Dermis microvascular lymphatic vessel endothelial cell (primary cell): ENCODE measurements around the gene EIF4B. TPM values are rescaled to one million over a fixed set of nuclear protein-coding genes. Genes with fewer than 3 reads are reported as not detected.

Experiments used
- DNase-seq, 2 donors: peaks; one replicate each; pipeline versions ENCODE4 v3.0.0 to v3.0.0-alpha.2; 2010; ENCODE audit warnings: low read depth in 2 of 2
- total RNA-seq: library from RNA; depleted of rRNA; stranded (reverse); fragments of >200 nt; gene quantifications from 2 replicates; pipeline ENCODE4 v1.2.1, GENCODE V29; 2014

EIF4B gene
- total RNA-seq, 1 donor from 2014 or later, result 834 TPM

DNA sequence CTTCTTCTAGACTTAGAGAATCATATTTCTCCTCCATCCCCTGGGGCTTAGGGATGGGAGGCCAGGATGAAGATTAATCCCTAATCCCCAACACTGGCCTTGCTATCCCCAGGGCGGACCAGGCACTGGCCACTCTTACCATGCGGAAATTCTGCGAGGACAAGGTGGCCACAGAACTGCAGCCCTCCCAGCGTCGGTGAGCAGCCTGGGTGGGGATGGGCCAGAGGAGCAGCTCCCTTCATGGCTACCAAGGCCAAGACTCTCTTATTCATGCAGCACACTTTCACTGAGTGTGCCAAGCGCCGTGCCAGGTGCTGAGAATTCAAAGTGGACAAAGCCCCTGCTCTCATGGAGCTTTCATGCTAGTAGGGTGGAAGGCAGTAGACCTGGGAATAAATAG is 50.6 kb downstream of the EIF4B start:
- no peak for DNase-seq

DNA sequence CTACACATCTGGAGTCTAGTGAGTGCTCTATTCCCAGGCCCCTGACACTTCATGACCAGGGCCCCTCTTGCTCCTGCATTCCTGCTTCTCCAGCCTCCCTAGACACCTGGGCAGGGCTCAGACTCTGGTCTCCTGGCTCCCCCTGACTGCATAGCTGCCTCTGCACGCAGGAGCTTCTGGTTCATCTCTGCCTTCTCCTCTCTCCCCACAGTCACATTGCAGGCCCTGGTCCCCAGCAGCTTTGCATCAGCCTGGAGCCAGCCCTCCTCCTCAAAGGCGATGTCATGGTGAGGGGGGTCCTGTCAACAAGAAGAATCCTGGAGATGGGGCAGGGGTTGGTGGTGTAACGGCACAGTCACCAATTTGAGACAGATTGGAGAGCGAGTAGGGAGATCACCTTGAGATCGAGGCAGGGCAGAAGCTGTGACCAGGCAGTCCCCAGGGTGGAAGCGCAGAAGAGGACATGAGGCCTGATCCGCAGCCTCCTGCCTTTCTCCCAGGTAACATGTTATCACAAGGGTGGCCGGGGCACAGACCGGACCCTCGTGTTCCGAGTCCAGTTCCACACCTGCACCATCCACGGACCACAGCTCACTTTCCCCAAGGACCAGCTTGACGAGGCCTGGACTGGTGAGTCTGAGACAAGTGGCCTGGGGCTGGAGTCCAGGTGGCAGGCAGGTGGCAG is 51.7 kb downstream of the EIF4B start:
- no peak for DNase-seq

DNA sequence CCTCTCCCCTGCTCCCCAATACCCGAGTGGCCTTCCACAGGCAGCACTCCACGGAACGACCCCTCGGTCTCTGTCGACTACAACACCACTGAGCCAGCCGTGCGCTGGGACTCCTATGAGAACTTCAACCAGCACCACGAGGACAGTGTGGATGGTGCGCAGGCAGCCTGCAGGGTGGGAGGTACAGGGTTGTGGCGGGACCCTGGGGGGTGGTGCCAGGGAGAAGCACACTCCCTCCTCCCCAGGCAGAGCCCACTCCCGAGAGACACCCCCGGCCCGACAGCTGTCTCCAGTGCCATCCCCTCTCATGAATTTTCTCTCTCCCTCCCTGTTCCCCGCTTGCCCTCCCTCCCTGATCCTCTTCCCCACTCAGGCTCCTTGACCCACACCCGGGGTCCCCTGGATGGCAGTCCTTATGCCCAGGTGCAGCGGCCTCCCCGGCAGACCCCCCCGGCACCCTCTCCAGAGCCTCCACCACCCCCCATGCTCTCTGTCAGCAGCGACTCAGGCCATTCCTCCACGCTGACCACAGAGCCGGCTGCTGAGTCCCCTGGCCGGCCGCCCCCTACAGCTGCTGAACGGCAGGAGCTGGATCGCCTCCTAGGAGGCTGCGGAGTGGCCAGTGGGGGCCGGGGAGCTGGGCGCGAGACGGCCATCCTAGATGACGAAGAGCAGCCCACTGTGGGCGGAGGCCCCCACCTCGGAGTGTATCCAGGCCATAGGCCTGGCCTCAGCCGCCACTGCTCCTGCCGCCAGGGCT is 52.6 kb downstream of the EIF4B start:
- DNase-seq, result no peak

DNA sequence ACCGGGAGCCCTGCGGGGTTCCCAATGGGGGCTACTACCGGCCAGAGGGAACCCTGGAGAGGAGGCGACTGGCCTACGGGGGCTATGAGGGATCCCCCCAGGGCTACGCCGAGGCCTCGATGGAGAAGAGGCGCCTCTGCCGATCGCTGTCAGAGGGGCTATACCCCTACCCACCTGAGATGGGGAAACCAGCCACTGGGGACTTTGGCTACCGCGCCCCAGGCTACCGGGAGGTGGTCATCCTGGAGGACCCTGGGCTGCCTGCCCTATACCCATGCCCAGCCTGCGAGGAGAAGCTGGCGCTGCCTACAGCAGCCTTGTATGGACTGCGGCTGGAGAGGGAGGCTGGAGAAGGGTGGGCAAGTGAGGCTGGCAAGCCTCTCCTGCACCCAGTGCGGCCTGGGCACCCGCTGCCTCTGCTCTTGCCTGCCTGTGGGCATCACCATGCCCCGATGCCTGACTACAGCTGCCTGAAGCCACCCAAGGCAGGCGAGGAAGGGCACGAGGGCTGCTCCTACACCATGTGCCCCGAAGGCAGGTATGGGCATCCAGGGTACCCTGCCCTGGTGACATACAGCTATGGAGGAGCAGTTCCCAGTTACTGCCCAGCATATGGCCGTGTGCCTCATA is 53.3 kb downstream of the EIF4B start:
- no peak for DNase-seq

DNA sequence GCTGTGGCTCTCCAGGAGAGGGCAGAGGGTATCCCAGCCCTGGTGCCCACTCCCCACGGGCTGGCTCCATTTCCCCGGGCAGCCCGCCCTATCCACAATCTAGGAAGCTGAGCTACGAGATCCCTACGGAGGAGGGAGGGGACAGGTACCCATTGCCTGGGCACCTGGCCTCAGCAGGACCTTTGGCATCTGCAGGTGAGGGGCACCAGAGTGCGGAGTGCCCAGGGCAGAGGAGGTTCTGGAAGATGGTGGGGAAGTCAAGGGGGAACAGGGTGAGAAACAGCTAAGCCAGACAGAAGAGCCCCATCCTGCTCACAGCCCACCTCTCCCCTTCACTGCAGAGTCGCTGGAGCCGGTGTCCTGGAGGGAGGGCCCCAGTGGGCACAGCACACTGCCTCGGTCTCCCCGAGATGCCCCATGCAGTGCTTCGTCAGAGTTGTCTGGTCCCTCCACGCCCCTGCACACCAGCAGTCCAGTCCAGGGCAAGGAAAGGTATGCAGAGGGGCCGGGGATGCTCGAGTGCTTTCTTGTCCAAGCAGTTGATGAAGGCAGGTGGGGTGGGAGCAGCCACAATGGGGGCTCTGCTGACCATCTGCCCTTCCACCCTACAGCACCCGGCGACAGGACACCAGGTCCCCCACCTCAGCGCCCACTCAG is 53.9 kb downstream of the EIF4B start:
- no peak for DNase-seq

DNA sequence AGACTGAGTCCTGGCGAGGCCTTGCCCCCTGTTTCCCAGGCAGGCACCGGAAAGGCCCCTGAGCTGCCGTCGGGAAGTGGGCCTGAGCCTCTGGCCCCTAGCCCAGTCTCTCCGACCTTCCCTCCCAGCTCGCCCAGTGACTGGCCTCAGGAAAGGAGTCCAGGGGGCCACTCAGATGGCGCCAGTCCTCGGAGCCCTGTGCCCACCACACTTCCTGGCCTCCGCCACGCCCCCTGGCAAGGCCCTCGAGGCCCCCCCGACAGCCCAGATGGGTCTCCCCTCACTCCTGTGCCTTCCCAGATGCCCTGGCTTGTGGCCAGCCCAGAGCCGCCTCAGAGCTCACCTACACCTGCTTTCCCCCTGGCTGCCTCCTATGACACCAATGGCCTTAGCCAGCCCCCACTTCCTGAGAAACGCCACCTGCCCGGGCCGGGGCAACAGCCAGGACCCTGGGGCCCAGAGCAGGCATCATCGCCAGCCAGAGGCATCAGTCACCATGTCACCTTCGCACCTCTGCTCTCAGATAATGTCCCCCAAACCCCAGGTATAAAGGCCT is 54.5 kb downstream of the EIF4B start:
- DNase-seq, result no peak

DNA sequence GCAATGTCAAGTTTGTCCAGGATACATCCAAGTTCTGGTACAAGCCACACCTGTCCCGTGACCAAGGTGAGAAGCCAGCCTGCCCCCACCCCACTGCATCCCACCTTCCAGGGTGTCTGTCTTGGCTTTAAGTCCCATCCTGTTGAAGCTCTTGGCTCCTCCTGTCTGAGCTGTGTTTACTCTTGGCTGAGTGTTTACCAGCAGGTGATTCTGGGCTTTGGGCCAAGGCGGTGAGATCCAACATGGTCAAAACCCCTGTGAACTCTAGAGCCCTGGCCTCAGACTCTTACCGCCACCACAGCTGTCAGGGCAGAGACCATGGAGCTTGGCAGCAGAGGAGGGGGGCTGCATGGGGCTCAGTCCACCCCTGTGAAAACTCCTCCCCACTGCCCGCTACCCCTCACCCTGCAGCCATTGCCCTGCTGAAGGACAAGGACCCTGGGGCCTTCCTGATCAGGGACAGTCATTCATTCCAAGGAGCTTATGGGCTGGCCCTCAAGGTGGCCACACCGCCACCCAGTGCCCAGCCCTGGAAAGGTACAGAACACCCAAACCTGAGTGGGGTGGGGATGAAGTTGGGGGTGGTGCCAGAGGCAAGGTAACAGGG is 55.3 kb downstream of the EIF4B start:
- no peak for DNase-seq

DNA sequence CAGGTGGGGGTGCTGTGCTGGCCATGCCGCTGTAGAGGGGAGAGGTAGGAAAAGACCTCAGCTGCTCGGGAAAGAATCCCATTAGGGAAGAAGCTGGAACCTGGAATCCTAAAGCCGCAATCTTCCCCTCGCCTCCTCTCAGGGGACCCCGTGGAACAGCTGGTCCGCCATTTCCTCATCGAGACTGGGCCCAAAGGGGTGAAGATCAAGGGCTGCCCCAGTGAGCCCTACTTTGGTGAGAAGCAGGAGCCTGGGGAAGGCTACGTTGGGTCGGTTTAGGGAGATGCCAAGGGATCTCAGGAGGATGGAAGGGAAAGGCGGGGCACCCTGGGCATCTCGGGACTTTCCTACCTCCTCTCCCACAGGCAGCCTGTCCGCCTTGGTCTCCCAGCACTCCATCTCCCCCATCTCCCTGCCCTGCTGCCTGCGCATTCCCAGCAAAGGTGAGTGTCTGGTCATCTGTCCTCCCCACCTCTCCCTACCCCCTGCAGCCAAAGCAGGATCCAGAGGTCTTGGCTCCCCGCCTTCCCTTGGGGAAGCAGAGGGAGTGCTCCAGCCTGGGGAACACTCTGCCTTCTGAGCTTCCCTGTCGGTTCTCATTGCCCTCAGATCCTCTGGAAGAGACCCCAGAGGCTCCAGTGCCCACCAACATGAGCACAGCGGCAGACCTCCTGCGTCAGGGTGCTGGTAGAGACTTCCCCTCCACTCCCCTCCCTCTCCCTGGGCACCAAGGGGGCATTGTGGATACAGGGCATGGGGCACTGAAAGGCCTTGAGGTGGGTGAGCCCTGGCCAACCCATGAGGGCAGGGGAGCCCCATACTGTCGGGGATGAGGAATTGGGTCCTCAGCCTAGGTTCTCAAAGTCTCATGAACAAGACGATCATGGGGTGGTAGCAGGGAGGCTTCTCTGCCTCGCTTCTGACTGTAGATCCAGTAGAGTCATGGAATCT is 56.0 kb downstream of the EIF4B start:
- DNase-seq, result no peak

DNA sequence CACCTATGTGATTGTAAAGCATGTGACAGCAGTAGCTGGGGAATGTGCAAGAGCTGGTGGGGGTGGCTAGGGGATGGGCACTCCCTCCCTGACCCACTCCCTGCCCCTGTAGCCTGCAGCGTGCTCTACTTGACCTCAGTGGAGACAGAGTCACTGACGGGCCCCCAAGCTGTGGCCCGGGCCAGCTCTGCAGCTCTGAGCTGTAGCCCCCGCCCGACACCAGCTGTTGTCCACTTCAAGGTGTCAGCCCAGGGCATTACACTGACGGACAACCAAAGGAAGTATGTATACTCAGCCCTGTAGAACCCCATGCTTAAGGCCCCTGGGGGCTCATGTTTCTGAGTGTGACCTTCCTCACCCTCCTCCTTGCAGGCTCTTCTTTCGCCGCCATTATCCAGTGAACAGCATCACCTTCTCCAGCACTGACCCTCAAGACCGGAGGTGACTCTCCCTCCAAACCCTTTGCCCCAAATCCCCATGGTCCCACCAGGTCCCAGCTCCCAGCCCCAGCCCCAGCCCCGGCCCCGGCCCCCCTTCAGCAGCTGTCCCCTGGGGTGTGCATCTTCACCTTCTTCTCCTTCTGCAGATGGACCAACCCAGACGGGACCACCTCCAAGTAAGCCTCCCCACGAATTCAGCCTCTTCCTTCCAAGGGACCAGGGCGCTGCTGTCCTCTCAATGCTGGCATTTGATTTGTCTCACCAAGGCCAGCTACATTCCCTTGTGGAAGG is 56.9 kb downstream of the EIF4B start:
- DNase-seq, result no peak

DNA sequence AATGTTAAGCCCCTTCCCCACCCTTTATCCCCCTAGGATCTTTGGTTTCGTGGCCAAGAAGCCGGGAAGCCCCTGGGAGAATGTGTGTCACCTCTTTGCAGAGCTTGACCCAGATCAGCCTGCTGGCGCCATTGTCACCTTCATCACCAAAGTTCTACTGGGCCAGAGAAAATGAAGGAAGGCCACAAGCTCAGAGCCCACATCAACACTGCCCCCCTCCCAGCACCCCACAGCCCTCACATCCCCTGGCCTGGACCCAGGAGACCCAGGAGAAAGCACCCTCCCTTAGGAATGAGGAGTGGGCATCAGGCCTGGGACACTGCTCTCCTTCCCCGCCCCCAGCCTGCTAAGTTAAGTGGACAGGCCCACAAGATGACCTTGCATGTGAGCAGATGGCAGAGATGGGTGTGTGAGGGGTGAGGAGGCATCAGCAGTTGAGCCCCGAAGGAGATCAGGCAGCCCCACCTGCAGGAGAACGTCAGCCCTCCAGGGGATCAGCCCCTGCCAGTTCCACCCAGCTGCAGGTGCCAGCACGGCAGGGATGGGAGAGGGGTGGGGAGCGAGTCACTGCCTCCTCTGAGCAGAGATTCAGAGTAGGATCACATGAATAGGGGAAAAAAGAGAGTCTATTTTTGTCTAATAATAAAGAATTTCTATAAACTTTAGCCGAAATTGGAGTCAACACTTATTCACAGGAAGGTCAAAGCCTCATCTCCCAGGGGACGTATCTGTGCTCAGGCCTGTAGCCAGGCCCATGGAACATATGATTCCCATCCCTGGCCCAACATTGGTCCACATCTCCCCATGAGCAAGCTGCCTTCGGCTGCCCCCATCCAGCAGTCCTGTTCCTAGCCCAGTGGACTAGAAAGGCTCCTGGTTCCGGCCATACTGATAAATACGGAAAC is 57.7 kb downstream of the EIF4B start:
- DNase-seq, result no peak

DNA sequence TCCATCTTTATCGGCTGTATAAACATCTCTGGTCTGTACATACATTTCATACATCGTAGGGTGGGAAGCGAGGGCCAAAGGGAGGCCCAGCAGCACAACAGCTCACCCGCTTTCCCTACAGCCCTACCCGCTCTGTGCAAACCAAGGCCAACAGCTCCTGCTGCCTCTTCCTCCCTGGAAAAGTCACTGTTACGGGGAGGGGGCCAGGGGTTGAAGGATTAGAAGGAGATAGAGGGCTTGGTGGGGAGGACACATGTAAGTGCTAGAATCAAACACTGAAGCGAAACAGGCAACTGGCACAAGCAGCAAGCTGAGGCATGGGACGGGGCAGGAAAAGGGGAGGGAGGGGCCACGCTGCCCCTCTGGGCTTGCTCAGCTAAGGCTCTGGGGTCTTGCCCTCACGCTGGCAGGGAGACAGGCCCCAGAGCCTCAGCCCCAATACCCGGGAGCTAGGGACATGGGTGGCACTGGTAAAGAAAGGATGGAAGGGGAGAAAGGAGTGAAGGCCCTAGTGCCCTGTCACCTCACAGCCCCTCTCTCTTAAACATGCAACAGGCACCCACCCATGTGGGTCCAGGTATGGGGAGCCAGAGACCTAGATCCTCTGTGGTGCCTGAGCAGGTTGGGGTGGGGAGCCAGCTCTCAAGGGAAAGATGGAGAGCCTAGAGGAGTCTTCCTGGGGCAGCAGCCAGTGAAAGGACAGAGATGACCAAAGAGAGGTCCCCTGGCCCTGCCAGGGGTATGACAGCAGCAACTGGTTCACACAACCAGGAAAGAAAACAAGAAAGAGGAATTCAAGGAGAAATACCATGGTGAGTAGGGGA is 58.6 kb downstream of the EIF4B start:
- no peak for DNase-seq

DNA sequence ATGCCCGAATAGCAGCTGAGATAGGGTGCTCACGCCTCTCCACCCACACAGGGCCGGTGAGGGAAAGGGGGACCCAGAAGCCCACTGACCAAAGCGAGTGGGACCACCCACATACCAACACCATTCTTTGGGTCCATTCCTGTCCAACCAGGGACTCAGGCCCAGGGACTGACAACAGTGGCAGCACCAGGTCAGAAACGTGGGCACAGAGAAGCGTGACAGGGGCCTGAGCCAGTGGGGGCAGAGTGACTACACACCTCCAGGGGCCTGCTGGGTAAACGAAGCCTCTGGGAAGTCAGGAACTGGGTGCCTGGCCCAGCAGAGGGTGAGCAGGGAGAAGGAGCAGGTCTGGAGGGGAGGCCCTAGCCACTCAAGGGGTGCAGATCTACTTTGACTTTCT is 59.2 kb downstream of the EIF4B start:
- DNase-seq, result no peak

DNA sequence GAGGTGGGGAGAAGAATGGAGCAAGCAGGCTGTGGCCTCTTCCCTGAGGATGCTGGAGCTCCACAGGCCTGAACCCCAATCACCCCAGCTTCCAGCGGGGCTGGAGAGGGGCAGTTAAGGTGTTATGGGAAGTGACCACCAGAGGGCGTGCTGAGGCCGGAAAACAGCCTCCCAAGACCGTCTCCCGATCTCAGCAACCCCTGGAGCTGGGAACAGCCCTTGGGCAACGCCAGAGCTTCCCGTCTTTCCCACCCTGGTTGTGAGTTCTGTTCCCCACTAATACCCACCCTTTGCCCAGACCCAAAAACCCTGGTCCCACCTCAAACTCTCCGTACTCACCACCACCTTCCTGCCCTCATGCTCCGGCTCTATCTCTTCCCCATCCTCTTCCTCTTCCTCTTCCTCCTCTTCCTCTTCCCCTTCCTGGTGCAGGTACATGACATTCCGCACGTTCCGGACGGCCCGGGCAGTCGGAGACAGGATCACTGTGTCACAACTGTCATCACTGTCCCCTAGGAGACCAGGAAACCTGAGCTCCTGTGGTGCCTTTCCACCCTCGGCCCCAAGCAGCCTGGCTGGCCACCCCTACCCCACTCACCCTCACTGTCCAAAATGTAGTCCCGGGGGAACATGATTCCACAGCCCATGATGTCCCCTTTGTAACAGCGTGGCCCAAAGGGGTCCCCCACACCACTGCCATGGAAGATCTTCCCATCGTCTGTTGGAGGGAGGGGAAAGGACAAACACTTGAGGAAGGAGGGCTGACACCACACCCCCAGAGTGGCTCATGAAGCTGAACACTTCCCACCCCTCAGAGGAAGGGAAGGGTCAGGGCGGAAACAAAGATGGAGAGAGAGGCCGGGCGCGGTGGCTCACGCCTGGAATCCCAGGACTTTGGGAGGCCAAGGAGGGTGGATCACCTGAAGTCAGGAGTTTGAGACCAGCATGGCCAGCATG is 60.0 kb downstream of the EIF4B start:
- peak; percentile 46 to 80 for DNase-seq

DNA sequence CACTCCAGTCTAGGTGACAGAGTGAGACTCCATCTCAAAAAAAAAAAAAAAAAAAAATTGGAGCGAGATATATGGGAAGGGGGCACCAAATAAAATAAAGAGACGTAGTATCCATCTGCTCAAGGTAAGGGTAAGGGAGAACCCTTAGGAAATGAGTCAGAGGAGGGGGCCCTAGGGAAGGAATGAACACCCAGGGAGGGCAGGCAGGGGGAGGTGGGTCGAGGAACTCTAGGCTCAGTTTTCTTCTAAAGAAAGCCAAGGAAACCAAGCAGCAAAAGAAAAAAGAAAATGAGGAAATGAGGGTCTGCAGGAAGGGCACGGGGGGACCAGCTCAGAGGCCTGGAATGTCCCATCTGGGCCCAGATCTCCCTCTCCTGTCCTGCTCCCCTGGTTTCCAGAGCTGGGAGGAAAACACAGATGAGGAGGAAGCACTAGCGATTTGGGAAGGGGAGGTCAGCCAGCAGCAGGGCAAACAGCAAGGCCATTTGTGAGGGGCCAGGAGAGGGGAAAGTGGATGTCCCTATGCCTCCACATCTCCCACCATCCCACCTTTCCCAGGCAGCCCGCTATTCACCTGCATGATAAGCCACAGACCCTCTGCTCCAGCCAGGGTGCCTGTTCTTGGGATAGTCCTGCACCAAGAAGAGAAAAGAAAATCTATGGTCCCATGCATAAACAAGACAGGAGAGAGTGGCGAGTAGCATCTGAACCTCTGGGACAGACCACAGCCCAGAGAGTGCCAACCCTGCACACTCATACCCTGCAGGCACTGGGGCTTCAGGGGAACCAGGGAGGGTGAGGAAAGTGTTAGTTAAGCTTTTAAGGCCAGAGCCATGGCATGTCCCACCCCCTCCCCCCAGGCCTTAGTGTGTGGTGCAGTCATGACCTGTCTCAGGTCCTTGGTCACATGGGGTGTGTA is 61.1 kb downstream of the EIF4B start:
- no peak for DNase-seq

DNA sequence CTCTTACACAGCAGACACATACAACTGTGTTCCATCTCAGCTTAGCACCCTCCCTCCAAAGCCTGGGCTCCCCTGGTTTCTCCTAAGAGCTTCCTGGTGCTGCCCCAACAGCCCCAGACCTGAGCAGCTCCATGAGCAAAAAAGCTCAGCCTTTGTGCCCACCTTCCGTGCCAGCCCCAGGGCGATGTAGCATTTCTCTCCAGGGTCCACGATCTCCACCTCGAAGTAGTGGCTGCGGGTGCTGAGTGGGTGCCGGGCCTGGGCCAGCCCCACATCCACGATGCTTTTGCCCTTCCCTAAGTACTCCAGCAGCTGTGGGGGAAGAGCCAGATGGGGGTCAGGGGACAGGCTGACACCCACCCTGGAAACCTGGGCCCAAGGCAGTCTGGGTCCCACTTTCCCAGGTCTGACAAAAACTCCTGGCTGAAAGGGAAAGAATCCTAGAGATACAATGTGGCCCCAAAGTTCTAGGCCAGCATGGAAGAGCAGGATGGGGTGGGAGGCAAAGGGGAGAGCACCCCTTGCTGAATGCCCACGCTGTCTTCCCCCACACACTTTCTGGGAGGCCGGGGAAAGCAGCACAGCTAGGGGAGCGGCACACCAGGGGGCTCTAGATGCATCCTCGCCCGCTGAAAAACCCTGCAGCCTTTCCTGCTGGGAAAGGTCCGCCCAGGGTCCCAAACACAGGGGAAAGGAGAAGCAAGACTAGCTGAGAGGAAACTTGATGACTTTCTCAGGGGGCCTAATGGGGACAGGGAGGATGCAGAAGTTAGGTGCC is 61.9 kb downstream of the EIF4B start:
- no peak for DNase-seq
